Suppressor macrophage treated with lipopolysaccharide for 1 hour (primary cell): ENCODE results near the gene FNDC1.
A peak's percentile ranks its signal among the peaks of the same experiment; 100 is the strongest.

Experiments
- DNase-seq, 3 donors: peaks; one replicate each; pipeline ENCODE4 v3.0.0-alpha.2; 2020 to 2022

The FNDC1 gene

DNA sequence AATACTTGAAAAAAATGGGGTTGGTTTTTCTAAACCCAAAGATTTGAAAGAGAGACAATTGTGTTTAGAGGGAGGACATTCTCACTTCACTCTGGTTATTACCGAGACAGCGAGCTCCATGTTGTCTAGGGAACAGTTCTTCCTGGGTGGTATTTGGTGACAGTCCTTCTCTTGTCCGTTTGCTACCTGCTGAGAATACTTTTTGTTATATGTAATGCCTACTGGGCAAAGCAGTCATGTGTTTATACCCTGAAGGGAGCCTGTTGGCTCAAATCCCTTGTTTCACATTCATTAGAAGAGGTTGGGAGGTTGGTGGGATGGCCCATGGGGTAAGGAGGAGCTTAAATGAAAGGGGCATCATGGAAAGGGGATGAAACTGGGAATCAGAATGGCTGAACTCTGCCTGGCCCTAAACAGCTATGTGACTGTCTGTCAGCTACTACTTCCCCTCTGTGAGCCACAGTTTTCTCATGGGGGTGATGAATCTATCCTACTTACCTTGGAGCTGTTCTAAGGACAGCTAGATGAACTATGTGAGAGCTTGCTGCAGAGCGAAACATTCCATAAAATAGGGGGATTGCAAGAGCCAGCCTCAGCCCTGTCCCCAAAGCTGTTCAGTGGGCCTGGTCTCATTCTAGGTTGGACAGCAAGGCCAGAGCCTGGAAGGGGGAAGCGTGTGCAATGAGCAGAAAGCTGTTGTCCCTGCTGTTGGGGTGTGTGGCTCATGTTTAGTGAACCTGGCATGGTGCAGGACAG, 43.5 kb downstream of the FNDC1 start:
- no peak for DNase-seq

DNA sequence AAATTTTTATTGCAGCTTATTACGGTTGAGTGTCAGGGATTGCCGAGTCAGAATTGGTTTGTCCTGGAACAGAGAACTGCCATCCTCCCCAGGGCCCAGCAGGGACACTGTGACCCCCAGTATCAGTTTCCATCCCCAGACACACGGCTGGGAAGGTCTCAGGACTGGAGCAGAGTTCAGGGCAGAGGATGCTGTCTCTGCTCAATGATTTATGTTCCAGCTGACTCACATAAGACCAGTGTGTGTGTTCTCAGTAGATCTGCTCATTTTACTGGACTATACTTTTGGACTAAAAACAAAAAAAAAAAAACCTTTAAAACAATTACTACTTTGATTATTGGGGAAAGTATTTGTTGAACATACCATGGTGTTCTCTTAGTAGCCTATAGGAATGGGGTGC, 44.2 kb downstream of the FNDC1 start:
- DNase-seq: no peak

DNA sequence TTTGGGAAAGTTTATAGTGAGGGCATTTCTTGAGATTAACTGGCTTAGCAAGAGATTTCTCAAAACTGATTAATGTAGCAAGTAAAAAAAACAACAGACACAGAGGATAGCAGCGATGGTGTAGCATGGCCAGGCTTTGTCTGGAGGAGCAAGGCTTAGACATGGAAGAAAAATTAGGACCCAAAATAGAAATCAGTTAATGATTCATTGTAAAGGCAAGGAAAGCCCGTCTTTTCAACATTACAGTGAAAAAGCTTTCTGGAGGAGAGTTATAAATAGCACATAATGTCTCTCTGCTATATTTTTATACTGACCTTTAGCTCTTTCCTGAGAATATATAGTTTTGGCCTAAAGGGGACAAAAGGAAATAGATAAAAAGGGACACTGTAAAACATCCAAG, 45.1 kb downstream of the FNDC1 start:
- DNase-seq: peak in 2 of 3 donors; percentile 9 to 20

DNA sequence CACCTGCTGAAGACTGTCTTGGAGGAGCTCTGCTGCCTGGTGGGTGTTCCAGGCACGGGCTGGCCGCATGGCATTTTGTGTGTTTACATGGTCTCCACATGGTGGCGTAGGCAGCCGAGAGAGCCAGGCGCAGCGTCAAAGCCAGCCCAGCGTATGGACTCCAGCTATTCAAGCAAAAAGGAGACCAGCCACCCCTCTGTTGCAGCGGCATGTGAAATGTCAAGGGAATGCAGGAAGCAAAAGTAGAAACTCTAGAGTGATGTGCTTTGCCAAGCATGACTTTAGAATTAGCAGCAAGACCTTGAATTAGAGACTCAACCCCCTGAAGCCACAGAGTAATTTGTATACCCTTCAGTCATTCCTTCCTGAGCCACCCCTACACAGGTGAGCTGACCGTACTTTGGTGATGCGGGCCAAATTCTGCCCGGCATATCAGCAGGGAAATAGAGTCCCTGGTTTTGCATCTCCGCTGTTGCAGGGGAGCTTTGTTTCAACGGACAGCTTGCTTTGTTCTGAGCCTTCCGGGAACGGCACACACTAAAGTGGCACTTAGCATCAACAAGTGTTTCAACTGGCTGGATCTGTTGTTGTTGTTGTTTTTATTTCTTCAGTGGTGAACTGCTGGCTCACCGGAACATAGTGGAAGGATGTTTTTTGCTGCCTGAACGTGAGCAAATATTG, 48.5 kb downstream of the FNDC1 start:
- peak; percentile 21 to 48 (median 35) for DNase-seq

DNA sequence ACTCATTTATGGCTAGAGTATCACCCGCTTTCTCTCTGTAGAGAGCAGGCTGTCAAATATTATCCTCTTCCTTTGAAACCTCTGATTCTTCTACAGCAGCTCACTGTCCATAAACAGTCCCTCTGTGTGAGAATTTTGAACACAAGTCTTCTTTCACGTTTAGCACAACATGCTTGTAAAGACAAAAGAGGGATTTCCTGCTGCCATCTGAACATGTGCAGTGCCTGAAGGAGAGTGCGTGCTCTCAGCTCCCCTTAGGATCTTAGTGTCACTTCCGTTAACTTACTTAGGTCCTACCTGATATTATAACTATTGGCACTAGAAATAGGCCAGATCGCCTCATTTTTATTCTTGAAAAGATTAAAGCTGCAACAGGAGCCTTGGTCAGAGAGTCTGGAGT, 50.9 kb downstream of the FNDC1 start:
- DNase-seq: no peak

DNA sequence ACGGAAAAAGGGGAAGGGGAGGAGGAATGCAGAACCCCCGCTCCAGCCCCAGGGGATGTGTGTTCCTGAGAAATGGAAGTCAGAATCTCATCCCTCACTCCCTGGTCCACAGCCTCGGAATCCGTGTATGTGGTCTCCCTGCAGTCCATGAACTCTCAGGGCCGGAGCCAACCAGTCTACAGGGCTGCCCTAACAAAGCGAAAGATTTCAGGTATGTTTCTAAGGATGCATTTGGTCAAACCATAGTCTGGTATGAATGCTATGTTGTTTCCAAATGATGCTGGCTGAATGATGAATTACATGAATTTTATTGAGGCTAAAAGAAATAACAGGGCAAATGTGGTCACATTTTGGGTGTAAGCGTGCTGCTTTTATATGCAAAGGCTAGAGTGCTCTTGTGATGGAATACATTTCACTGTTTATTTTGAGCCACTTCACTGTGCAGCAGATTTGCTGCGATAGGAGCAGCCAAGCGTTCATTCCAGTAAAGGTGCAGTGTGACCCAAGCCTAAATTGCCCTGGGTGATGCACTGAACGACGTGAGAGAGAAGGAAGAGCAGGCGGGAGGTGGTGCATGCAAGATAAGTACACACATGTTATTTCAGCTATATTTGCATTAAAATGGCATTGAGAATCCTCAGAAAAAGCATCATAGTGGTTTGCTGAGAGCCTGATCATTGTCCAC, 52.4 kb downstream of the FNDC1 start:
- DNase-seq: peak in 2 of 3 donors; percentile 3 to 9

DNA sequence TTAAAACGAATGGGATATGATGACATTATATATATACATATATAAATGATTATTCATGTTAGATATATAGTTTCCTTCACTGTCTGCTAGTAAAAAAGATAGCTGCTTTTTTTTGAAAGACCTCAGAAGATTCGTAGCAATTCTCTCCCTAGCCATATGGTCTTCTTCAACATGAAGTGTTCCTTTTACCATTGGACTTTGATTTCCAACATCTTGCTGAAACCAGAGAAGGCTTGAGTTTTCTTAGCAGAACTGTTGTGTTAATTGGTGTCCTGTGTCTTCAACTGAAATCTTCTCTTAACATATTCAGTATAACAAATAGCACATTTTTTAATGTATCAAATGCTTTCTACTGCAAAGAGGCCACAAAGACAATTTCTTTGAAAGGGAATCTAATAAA, 55.3 kb downstream of the FNDC1 start:
- DNase-seq: no peak

DNA sequence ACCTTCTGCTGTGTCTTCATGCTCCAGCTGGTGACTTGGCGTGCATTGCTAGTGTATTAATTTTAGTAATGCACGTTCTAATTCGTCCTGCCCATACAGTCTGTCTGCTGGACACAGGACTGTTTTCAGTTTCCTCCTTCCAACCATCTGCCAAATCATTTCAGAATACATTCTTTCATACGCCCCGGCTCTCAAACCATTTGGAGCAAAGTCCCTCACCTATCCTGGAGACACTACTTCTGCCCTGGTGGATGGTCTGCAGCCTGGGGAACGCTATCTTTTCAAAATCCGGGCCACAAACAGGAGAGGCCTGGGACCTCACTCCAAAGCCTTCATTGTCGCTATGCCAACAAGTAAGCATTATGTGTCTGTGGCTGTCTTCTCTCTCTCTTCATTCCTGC, 60.5 kb downstream of the FNDC1 start:
- no peak for DNase-seq

DNA sequence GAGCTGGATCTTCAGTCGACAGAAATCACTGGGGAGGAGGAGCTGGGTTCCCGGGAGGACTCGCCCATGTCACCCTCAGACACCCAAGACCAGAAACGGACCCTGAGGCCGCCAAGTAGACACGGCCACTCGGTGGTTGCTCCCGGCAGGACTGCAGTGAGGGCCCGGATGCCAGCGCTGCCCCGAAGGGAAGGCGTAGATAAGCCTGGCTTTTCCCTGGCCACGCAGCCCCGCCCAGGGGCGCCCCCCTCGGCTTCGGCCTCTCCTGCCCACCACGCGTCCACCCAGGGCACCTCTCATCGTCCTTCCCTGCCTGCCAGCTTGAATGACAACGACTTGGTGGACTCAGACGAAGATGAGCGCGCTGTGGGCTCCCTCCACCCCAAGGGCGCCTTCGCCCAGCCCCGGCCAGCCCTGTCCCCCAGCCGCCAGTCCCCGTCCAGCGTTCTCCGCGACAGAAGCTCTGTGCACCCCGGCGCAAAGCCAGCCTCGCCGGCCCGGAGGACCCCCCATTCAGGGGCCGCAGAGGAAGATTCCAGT, 63.0 kb downstream of the FNDC1 start:
- DNase-seq: no peak

DNA sequence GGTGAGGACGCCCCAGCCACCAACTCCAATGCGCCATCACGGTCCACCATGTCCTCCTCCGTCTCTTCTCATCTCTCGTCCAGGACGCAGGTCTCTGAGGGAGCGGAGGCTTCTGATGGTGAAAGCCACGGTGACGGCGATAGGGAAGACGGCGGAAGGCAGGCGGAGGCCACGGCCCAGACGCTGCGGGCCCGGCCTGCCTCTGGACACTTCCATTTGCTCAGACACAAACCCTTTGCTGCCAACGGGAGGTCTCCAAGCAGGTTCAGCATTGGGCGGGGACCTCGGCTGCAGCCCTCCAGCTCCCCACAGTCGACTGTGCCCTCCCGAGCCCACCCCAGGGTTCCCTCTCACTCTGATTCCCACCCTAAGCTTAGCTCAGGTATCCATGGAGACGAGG, 63.6 kb downstream of the FNDC1 start:
- no peak for DNase-seq

DNA sequence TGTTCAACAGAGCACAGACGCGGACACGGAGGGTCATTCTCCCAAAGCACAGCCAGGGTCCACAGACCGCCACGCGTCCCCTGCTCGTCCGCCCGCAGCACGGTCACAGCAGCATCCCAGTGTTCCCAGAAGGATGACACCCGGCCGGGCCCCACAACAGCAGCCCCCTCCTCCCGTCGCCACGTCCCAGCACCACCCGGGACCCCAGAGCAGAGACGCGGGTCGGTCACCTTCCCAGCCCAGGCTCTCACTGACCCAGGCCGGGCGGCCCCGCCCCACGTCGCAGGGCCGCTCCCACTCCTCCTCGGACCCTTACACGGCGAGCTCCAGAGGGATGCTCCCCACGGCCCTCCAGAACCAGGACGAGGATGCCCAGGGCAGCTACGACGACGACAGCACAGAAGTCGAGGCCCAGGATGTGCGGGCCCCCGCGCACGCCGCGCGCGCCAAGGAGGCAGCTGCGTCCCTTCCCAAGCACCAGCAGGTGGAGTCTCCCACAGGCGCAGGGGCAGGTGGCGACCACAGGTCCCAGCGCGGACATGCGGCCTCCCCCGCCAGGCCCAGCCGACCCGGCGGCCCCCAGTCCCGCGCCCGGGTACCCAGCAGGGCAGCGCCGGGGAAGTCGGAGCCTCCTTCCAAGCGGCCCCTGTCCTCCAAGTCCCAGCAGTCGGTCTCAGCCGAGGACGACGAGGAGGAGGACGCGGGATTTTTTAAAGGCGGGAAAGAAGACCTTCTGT, 64.3 kb downstream of the FNDC1 start:
- DNase-seq: no peak

DNA sequence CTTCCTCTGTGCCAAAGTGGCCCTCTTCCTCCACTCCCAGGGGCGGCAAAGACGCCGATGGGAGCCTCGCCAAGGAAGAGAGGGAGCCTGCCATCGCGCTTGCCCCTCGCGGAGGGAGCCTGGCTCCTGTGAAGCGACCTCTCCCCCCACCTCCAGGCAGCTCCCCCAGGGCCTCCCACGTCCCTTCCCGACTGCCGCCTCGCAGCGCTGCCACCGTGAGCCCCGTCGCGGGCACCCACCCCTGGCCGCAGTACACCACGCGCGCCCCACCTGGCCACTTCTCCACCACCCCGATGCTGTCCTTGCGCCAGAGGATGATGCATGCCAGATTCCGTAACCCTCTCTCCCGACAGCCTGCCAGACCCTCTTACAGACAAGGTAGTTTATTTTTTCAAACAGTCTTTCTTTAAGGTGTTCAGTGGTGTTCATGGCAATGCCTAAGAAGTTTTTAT, 64.9 kb downstream of the FNDC1 start:
- no peak for DNase-seq

DNA sequence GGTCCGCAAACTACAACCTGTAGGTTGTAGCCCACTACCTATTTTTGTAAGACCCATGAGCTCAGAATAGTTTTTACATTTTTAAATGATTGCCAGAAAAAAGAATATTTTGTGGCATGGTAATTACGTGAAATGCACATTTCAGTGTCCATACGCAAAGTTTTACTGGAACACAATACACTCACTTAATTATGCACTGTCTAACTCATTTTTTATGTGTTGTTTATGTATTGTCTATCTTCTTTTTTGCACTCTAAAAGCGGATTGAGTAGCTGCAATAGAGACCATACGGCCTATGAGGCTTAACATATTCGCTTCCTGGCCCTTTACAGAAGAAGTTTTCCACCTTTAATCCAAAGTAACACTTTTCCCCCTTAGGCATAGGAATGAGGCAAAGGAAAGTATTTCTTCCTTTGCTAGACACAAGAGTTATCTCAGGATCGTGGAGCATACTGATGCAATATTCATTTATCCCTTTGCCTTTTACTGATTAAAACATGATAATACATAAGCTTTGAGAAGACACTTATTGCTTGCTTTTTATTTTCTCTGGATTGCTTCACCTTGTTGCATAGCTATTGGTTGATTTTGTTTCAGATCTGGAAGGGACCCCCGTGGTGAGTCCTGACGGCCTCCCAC, 69.8 kb downstream of the FNDC1 start:
- DNase-seq: no peak

DNA sequence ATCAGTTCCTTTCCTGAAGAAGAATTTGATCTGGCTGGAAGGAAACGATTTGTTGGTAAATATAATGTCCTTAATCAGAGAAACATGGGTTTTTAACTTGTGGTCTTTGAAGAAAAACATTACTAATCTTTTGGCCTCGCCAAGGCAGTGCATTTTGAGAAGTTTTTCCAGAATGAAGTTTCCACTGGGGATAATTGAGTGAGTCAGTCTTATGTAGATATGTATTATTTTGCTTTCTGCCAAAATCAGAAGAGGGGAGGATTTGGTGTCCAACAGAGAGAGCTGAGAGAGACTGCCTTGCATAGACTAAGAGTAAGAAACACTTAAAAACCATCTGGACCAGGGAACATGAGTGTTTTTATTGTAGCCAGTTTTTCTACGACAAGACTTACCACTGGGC, 79.9 kb downstream of the FNDC1 start:
- DNase-seq: no peak

DNA sequence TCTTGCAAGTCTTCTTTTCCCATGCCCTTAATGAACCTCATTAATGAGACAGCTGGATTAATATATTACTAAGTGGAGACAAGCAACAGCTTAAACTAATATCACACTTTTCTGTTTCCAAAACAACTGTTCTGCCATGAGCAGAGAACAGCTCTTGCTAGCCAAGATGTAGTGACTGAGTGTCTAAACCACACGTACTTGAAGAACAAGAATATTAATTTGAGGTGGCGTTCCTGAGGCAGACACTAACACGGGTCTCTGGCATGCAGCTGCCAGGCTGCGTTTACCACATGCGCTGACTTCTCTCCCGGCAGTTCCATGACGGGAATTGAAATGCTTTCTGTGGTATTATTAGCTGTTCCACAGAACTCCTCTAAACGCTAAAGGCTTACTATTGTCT, 80.6 kb downstream of the FNDC1 start:
- DNase-seq: no peak

DNA sequence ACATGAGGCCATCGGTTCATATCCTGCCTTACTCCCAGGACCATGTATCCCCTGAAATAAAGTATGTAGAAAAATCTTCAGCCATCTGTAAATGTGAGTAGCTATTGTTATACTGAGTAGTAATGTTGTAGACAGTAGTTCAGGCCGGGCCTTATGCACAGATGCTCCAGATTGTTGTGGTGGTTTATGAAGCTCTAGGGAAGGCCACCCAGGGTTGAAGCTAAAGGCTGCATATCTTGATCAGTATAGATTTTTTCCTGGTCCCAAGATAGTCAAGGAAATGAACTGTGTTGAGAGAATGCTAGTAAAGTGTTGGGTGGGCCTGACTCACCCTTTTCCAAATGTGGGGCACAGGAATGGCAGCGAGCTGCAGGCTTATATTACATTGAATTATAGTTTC, 81.4 kb downstream of the FNDC1 start:
- no peak for DNase-seq

DNA sequence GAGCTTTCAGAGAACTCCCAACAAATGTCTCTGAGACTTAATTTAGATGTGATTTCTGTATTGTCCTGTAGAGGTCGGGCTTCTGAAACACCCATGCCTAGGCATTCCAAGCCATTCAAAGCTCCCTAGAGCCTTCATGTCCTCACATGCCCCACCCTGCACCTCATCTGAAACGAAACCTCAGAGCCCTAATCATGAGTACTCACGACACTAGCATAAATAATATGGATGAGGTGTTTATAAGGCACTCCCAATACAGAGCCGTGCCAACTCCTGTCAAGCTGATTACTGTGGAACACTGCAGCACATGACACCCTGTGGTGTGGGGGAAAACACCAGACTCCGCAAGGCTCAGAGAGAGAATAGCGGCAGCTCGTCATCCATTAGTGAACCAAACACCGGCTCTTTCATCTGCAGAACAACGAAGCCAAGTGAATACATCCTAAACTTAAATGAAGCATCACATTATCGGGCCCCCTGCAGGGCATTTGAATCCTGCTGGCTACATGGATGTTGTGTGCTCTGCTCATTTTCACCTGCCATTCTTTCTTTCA, 83.8 kb downstream of the FNDC1 start:
- peak; percentile 50 to 62 (median 56) for DNase-seq

DNA sequence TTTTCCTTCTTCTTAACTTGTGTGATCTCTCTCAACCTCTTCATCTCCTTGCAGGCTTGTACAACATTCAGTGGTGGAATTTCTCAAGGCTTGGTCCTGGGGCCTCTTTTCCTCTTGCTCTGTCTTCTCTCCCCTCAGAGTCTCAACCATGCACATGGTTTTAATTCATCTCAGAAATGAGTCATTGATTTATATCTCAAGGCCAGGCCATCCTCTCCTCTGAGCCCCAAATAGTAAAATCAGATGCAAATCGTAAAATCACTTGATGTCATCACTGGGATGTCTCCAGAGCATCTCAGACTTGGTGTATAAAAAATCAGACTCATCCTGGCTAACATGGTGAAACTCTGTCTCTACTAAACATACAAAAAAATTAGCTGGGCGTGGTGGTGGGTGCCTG, 85.0 kb downstream of the FNDC1 start:
- DNase-seq: no peak

DNA sequence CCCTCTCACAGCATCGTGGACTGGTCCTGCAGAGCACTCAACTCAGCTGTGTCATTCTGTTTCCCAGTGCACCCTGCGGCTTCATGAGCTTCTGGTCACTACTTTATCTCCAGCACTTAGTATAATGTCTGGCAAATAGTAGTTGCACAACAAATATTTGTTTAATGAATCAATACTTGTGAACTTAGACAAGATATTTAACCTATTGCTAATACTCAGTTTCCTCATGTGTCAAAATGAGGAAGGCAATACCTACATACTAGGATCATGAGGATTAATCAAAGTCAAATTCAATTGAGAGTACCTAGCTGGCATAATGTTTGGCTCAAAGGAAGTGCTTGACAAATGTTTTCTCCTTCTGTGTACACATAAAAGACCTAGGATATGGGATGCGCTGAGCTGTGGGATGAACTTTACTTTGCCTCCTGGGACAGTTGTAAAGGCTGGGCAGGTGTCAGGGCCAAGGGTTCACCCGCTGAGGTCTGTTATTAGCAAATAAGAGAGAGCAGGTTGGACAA, 86.3 kb downstream of the FNDC1 start:
- DNase-seq: no peak

DNA sequence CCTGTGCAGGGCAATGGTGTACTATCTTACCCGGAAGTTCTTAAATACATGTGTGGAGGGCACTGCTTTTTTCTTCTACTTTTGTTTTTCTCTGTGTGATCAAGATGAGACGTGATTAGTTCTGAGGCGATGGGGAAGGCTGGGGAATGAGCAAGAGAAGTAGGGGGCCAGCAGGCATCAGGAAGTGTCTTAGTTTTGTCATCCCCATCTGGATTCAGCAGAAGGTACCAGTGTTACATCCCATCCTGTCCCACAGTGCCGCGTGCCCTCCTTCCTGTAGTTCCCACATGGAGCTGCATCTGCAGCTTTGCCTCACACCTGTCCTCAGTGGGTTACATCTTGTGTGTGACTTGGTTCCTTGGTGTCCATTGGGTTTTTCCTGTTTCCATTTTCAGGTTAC, 86.9 kb downstream of the FNDC1 start:
- no peak for DNase-seq

DNA sequence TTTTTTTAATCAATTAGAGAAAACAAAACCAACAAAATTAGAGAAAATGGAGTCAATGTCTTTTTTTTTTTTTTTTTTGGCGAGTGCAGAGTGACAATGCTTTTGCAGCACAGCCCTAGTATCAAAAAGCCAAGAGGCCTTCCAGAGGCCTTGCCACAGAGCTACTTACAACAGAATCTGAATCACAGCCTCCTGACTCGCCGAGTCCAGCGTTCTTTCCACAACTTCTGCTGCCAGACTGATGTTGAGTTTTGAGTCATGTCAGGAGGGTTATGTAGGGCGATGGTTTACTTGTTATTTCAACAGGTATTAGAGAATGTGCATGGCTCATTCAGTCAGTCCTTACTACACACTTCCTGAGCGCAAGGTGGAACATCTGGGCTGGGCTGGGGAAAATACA, 88.6 kb downstream of the FNDC1 start:
- no peak for DNase-seq
